ENCODE results near the gene ZNF79. TPM values are rescaled to one million over a fixed set of nuclear protein-coding genes. Genes with fewer than 3 reads are reported as not detected.

Gene ZNF79
- total RNA-seq, 2 donors from 2014 or later = 6.2 to 6.6 TPM

DNA sequence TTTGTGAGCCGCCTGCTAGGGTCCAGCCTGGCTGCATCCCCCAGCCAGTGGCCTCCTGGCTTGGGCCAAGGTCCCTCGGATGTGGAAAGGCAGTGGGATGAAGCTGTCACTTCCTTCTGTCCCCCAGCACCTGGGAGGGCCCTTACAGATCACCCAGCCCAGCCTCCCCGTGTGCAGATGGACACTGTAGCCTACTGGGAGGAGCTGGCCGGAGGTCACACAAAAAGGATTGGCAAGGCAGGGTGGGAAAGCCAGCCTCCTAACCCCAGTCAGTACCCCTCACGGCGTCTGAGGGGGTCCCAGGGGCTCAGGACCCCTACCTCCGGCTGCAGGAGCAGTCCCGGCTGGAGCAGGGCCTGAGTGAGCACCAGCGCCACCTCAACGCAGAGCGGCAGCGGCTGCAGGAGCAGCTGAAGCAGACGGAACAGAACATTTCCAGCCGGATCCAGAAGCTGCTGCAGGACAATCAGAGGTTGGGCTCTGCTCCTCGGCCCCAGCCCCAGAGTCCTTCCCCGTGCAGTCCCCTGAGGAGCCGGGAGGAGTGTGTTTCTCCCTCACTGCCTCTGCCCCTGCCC, 55.4 kb downstream of the ZNF79 start:
- ATAC-seq (no peak), DNase-seq (no peak)
- intact Hi-C loops (cut with DNase I) = no loop called here

DNA sequence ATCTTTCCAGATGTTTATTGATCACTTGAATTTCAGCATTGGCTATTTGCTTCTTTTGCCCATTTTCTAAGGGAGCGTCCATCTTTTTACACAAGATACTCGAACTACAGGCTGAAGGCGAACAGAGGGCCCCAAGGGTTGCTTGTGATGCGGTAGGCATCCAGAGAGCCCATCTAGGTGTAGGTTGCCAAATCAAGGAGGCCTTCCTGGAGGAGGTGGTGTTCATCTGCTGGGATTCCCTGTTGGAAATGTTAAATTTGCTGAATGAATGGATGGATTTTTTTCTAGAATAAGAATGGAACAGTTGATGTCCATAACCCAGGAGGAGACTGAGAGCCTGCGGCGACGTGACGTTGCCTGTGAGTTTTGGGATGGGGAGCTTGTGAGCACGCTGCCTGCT, 58.5 kb downstream of the ZNF79 start:
- no peak for ATAC-seq
- intact Hi-C loops (cut with DNase I) = no loop called here

GRCh38 chr9:127485995-127486394, 61.8 kb downstream of the ZNF79 start:
- no peak for ATAC-seq
- no peak for DNase-seq
- intact Hi-C loops (cut with DNase I) = no loop called here

More for the DNA sequence above, 58.5 kb downstream of the ZNF79 start:
- no peak for DNase-seq

GRCh38 chr9:127488946-127489345, 64.8 kb downstream of the ZNF79 start:
- ATAC-seq (no peak), DNase-seq (no peak)
- intact Hi-C loops (cut with DNase I) = no loop called here

DNA sequence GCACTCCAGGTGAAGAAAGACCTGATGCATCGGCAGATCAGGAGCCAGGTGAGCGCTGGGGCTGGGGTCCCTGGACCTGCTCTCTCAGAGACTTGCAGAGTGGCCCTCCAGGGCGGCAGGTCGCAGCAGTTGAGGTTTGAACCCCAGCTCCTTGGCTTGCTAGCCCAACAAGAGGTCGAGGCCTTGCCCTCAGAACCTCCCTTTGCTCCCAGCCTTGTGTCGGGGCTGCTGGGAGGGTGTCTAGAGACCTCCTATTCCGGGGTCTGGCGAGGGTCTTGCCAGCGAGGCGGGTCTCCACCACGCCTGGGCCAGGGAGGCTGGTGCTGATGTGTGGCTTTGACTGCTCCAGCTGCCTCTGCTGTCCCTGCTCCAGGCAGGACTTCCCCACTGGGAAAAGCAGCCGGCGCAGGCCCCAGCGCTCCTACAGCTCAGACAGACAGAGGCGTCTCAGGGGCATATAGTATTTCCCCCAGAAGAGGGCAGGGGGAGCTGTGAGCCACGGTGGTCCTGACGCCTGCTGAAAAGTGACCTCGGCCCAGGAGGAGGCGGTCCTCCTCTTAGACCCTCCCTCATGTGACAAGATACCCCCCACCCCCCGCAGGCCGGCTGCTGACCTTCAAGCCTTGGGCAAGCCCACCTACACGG, 65.4 kb downstream of the ZNF79 start:
- DNase-seq = no peak
- no peak for ATAC-seq
- intact Hi-C loops (cut with DNase I) = no loop called here

- intact Hi-C loops (cut with DNase I) = no loop called here
- ATAC-seq (no peak), DNase-seq (no peak)
Measured at GRCh38 chr9:127490535-127491230, 66.5 kb downstream of the ZNF79 start.

DNA sequence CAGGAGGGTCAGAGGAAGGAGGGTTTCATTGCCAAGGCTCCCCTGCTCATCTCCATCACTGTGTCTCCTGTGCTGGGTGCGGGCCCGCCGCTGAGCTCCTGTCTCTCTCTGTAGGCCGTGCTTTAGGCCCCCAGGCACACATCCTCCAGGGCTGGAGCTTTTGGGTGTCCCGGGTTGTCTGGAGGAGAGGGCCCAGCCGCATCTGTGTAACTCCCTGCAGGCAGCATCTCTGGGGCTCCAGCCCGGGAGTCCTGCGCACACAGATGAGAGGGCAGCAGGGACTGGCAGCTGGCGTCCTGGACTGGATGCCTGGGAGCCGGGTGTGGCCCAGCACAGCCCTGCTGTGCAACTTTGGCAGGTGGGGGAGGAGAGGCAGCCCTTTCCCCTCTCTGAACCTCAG, 67.3 kb downstream of the ZNF79 start:
- no peak for DNase-seq
- no peak for ATAC-seq
- intact Hi-C loops (cut with DNase I) = no loop called here

DNA sequence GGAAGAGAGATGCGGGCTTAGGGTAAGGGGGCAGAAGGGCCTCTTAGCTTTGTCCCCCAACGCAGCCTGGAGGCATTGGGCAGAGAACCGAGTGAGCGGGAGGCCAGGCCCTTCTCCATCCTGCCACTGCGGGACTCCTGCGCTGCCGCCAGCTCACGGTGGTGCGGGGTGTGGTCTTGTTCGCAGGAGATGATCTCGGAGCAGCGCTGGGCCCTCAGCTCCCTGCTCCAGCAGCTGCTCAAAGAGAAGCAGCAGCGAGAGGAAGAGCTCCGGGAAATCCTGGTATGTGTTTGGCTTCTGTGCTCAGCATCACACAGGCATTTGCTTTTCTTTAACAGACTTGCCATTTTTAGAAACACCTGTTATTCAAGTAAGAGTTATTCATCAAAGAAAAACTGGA, 68.4 kb downstream of the ZNF79 start:
- intact Hi-C loops (cut with DNase I) = no loop called here
- no peak for DNase-seq
- no peak for ATAC-seq

DNA sequence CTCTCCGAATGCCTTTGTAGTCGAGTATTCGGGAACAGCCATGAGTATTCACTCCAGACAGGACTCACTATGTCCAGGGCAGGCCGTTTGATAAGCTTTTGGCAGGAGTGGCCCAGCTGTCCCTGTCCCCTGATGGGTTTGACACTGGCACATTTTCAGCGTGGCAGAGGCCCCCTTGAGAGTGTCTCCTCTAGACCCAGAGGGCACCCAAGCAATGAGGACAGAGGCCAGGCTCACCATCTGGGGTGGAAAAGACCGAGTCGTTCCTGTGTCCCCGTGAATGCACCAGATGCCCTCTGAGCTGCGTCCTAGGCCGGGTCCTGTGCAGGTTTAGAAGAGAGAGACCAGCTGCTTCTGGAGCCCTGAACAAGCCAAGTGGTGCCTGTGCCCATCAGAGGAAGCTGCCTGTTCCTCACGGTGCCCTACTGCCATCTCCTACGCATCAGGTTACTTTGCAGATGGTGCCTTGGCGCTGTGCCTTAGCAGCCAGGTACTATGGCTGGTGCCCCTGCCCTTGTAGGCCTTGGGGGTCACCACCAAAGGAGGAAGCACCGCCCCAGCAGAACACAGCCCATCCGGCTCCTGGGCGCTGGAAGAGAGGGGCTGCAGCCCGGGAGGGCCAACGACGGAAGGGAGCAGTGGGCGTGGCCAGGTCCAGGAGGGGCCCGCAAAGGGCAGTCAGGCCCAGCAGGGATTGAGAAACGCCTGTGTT, 69.6 kb downstream of the ZNF79 start:
- ATAC-seq (peak; percentile 76 to 89), DNase-seq (peak; percentile 62)
- intact Hi-C loops (cut with DNase I) = no loop called here

- DNase-seq (no peak), ATAC-seq (peak; percentile 21 to 40)
- intact Hi-C loops (cut with DNase I) = no loop called here
Measured at GRCh38 chr9:127494304-127494702, 70.1 kb downstream of the ZNF79 start.

Other genes starting within 250 kb of the ZNF79 start
- gene GARNL3, start 159.6 kb upstream of the ZNF79 start, total RNA-seq = 10 to 100 TPM; 10.0 to 11.2 TPM
- 10 to 100 TPM; 12.1 to 16.1 TPM for gene SLC2A8, start 27.2 kb upstream of the ZNF79 start, total RNA-seq
- gene RPL12, start 27.0 kb downstream of the ZNF79 start, total RNA-seq = 100 to 1,000 TPM; 691 to 730 TPM
- gene LRSAM1, start 27.1 kb downstream of the ZNF79 start, total RNA-seq = 10 to 100 TPM; 17.2 to 22.6 TPM
- 10 to 100 TPM; 40.4 to 41.5 TPM for gene STXBP1, start 187.9 kb downstream of the ZNF79 start, total RNA-seq

Data from left cardiac atrium (tissue), 4 donors.